ENCODE results near the gene NWD2.

NWD2 gene

DNA sequence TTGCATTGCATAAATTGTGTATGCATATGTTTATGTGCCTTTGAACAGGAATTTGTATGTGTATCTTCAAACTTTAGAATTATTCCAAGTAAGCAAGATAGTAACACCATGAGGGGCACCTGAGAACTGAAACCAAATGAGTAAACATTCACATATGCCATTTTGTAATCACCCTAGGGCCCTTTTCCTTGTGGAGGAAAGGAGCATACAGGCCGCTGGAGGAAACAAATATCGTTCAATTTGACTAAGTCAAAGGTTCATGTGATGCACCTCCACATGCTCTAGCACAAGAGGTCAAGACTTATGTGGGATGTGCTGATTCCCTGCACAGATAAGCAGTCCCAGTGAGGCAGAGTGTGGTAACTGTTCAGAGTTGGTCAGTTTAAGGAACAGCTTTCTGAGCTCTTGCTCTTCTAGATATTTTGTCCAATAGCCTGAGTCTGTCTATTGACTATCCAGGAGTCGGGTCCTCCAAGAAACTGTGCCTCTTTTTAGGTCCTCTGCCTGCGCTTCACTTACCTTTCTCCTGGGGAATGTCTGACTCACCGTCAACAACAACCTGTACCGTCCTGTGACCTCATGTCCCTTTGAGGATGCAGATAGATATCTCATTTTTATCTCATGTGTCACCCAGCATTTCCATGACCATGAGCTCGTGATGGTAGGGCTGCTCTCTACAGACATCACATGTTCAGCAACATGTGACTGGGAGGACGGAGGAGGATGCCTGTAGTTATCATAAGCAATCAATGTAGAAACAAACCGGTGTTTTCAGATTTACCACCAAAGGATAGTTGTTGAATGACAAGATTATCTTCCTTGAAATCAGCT lies 196.9 kb downstream of the NWD2 start:
- H3K4me1 ChIP-seq (ENCODE audit: control insufficient read depth, low read length) = no peaks in the 10 kb centered on the region
- H3K9me3 ChIP-seq (ENCODE audit: control insufficient read depth, insufficient read depth, low read length) = no peaks in the 10 kb centered on the region
- no peaks in the 10 kb centered on the region for H3F3A ChIP-seq (ENCODE audit: control insufficient read depth, insufficient read depth)
- TF ChIP-seq, protein P1, sequence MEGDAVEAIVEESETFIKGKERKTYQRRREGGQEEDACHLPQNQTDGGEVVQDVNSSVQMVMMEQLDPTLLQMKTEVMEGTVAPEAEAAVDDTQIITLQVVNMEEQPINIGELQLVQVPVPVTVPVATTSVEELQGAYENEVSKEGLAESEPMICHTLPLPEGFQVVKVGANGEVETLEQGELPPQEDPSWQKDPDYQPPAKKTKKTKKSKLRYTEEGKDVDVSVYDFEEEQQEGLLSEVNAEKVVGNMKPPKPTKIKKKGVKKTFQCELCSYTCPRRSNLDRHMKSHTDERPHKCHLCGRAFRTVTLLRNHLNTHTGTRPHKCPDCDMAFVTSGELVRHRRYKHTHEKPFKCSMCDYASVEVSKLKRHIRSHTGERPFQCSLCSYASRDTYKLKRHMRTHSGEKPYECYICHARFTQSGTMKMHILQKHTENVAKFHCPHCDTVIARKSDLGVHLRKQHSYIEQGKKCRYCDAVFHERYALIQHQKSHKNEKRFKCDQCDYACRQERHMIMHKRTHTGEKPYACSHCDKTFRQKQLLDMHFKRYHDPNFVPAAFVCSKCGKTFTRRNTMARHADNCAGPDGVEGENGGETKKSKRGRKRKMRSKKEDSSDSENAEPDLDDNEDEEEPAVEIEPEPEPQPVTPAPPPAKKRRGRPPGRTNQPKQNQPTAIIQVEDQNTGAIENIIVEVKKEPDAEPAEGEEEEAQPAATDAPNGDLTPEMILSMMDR (IDR thresholded peaks at IDR 0.05; ENCODE audit: low read depth, low read length, poor library complexity, severe bottlenecking) = no peak
- TF ChIP-seq EZH2phosphoT487 (IDR thresholded peaks at IDR 0.05; ENCODE audit: borderline replicate concordance, low read length) = no peak
- H4K20me1 ChIP-seq (ENCODE audit: control insufficient read depth, insufficient read depth, low read depth, low read length) = no peaks in the 10 kb centered on the region
- no peaks in the 10 kb centered on the region for H3K36me3 ChIP-seq (ENCODE audit: control insufficient read depth, low read length)
- H3K9me2 ChIP-seq (replicated peaks; ENCODE audit: control insufficient read depth, low read length) = no peaks in the 10 kb centered on the region
- H3K27ac ChIP-seq (ENCODE audit: low read depth, low read length) = no peak overlapping the region
- no peak overlapping the region for H3K4me3 ChIP-seq (ENCODE audit: low read length)
- no peak overlapping the region for H3K4me2 ChIP-seq (ENCODE audit: low read length)
- no peaks in the 10 kb centered on the region for H3K79me2 ChIP-seq (ENCODE audit: control insufficient read depth, low read length)
- no peaks in the 10 kb centered on the region for H3K27me3 ChIP-seq (ENCODE audit: control insufficient read depth, low read length)

GRCh38 chr4:37442062-37442323 lies 197.4 kb downstream of the NWD2 start:
- no peak overlapping the region for H3K4me2 ChIP-seq (ENCODE audit: low read length)

GRCh38 chr4:37443137-37443536 lies 198.6 kb downstream of the NWD2 start:
- Histone ChIP-seq H3K27me3 (ENCODE audit: control insufficient read depth, low read length) (no peaks in the 10 kb centered on the region), H3F3A (ENCODE audit: control insufficient read depth, insufficient read depth) (no peaks in the 10 kb centered on the region), H3K4me3 (ENCODE audit: low read length) (no peak overlapping the region), H4K20me1 (ENCODE audit: control insufficient read depth, insufficient read depth, low read depth, low read length) (no peaks in the 10 kb centered on the region), H3K79me2 (ENCODE audit: control insufficient read depth, low read length) (no peaks in the 10 kb centered on the region), H3K4me2 (ENCODE audit: low read length) (no peak overlapping the region), H3K36me3 (ENCODE audit: control insufficient read depth, low read length) (no peaks in the 10 kb centered on the region), H3K27ac (ENCODE audit: low read depth, low read length) (no peak overlapping the region), H3K9me2 (replicated peaks; ENCODE audit: control insufficient read depth, low read length) (no peaks in the 10 kb centered on the region), H3K4me1 (ENCODE audit: control insufficient read depth, low read length) (no peaks in the 10 kb centered on the region), H3K9me3 (ENCODE audit: control insufficient read depth, insufficient read depth, low read length) (no peaks in the 10 kb centered on the region)
- TF ChIP-seq, protein P1 (IDR thresholded peaks at IDR 0.05; ENCODE audit: low read depth, low read length, poor library complexity, severe bottlenecking) = no peak
- no peak for TF ChIP-seq EZH2phosphoT487 (IDR thresholded peaks at IDR 0.05; ENCODE audit: borderline replicate concordance, low read length)

More at GRCh38 chr4:37442062-37442323, 197.4 kb downstream of the NWD2 start:
- no peaks in the 10 kb centered on the region for H3K27me3 ChIP-seq (ENCODE audit: control insufficient read depth, low read length)
- H3K4me1 ChIP-seq (ENCODE audit: control insufficient read depth, low read length) = no peaks in the 10 kb centered on the region
- no peaks in the 10 kb centered on the region for H4K20me1 ChIP-seq (ENCODE audit: control insufficient read depth, insufficient read depth, low read depth, low read length)
- no peaks in the 10 kb centered on the region for H3K9me3 ChIP-seq (ENCODE audit: control insufficient read depth, insufficient read depth, low read length)
- TF ChIP-seq, protein P1 (IDR thresholded peaks at IDR 0.05; ENCODE audit: low read depth, low read length, poor library complexity, severe bottlenecking) = no peak
- no peak for TF ChIP-seq EZH2phosphoT487 (IDR thresholded peaks at IDR 0.05; ENCODE audit: borderline replicate concordance, low read length)
- H3K36me3 ChIP-seq (ENCODE audit: control insufficient read depth, low read length) = no peaks in the 10 kb centered on the region
- no peaks in the 10 kb centered on the region for H3F3A ChIP-seq (ENCODE audit: control insufficient read depth, insufficient read depth)
- H3K4me3 ChIP-seq (ENCODE audit: low read length) = no peak overlapping the region
- no peaks in the 10 kb centered on the region for H3K79me2 ChIP-seq (ENCODE audit: control insufficient read depth, low read length)
- no peak overlapping the region for H3K27ac ChIP-seq (ENCODE audit: low read depth, low read length)
- no peaks in the 10 kb centered on the region for H3K9me2 ChIP-seq (replicated peaks; ENCODE audit: control insufficient read depth, low read length)
